Central memory CD8-positive, alpha-beta T cell (primary cell): ENCODE results near the gene NOL4L.
"Not testable (repeated sequence)": the region's sequence is repeated elsewhere in the genome, so short reads cannot be mapped to it uniquely, and the experiment has no call there.

ENCODE experiments used
- ATAC-seq: fragments of 150-1000 bp; cut with Tn5 transposase; replicated peaks from 2 replicates; pipeline ENCODE4 v1.10.0; 2022; ENCODE audit warnings: mild to moderate bottlenecking, moderate FRiP score, moderate number of reproducible peaks; ENCODE audit not compliant: poor library complexity, severe bottlenecking; ENCODE audit errors: extremely low read depth
- DNase-seq, 2 donors: peaks; one replicate each; pipeline ENCODE4 v3.0.0; 2021; ENCODE audit warnings: low spot score in 2 of 2
- H3K27ac Mint-ChIP-seq: one replicate; pipeline ENCODE4 v1.8.0; 2022; ENCODE audit warnings: low read depth, mild to moderate bottlenecking, moderate library complexity, mixed read lengths
- H3K27me3 Mint-ChIP-seq: one replicate; pipeline ENCODE4 v1.8.0; 2022; ENCODE audit warnings: mixed read lengths
- H3K36me3 Mint-ChIP-seq: one replicate; pipeline ENCODE4 v1.8.0; 2022; ENCODE audit warnings: mild to moderate bottlenecking, moderate library complexity, mixed read lengths; ENCODE audit not compliant: insufficient read depth
- H3K4me1 Mint-ChIP-seq: one replicate; pipeline ENCODE4 v1.8.0; 2022; ENCODE audit warnings: mixed read lengths
- H3K4me3 Mint-ChIP-seq: one replicate; pipeline ENCODE4 v1.8.0; 2022; ENCODE audit warnings: mild to moderate bottlenecking, moderate library complexity, mixed read lengths
- H3K9me3 Mint-ChIP-seq: one replicate; pipeline ENCODE4 v1.8.0; 2022; ENCODE audit warnings: mixed read lengths

Gene NOL4L

GRCh38 chr20:32583581-32584070 is 1.5 kb downstream of the NOL4L start:
- Mint-ChIP-seq H3K4me1 (peaks cover 59% of the 10 kb centered on the region), H3K27ac (no peak overlapping the region), H3K9me3 (no peaks in the 10 kb centered on the region), H3K4me3 (peak overlapping the region; percentile 84), H3K27me3 (no peaks in the 10 kb centered on the region), H3K36me3 (peaks cover 13% of the 10 kb centered on the region)
- DNase-seq (no peak), ATAC-seq (peak; percentile 13)

GRCh38 chr20:32582659-32583580 is 2.2 kb downstream of the NOL4L start:
- Mint-ChIP-seq H3K36me3 (peaks cover 13% of the 10 kb centered on the region), H3K4me3 (peak overlapping the region; percentile 74), H3K9me3 (no peaks in the 10 kb centered on the region), H3K4me1 (peaks cover 61% of the 10 kb centered on the region), H3K27me3 (no peaks in the 10 kb centered on the region), H3K27ac (peak overlapping the region; percentile 29)
- ATAC-seq (no peak), DNase-seq (no peak)

- Mint-ChIP-seq H3K27ac (peak overlapping the region; percentile 29), H3K27me3 (no peaks in the 10 kb centered on the region), H3K4me1 (peaks cover 58% of the 10 kb centered on the region), H3K36me3 (peaks cover 13% of the 10 kb centered on the region), H3K4me3 (peak overlapping the region; percentile 74), H3K9me3 (no peaks in the 10 kb centered on the region)
- DNase-seq = no peak
- ATAC-seq = no peak
Measured at GRCh38 chr20:32581839-32582658, 3.1 kb downstream of the NOL4L start.

GRCh38 chr20:32580970-32581838 is 3.9 kb downstream of the NOL4L start:
- no peaks in the 10 kb centered on the region for H3K27me3 Mint-ChIP-seq
- peaks cover 13% of the 10 kb centered on the region for H3K36me3 Mint-ChIP-seq
- peaks cover 50% of the 10 kb centered on the region for H3K4me1 Mint-ChIP-seq
- H3K27ac Mint-ChIP-seq = peak overlapping the region; percentile 55
- DNase-seq = no peak
- no peak for ATAC-seq
- H3K4me3 Mint-ChIP-seq = peak overlapping the region; percentile 74
- no peaks in the 10 kb centered on the region for H3K9me3 Mint-ChIP-seq

GRCh38 chr20:32580219-32580969 is 4.7 kb downstream of the NOL4L start:
- H3K4me3 Mint-ChIP-seq = peak overlapping the region; percentile 74
- peaks cover 7% of the 10 kb centered on the region for H3K36me3 Mint-ChIP-seq
- peak overlapping the region; percentile 55 for H3K27ac Mint-ChIP-seq
- no peak for ATAC-seq
- no peaks in the 10 kb centered on the region for H3K9me3 Mint-ChIP-seq
- H3K4me1 Mint-ChIP-seq = peaks cover 42% of the 10 kb centered on the region
- H3K27me3 Mint-ChIP-seq = no peaks in the 10 kb centered on the region
- no peak for DNase-seq

- Mint-ChIP-seq H3K27me3 (no peaks in the 10 kb centered on the region), H3K4me3 (no peak overlapping the region), H3K4me1 (peaks cover 44% of the 10 kb centered on the region), H3K36me3 (peaks cover 3% of the 10 kb centered on the region), H3K9me3 (no peaks in the 10 kb centered on the region), H3K27ac (no peak overlapping the region)
- ATAC-seq = no peak
- no peak for DNase-seq
Measured at GRCh38 chr20:32578840-32579390, 6.2 kb downstream of the NOL4L start.

GRCh38 chr20:32578062-32578461 is 7.1 kb downstream of the NOL4L start:
- not testable (repeated sequence) for H3K9me3 Mint-ChIP-seq, ATAC-seq, DNase-seq, H3K27me3 Mint-ChIP-seq, H3K36me3 Mint-ChIP-seq
- Mint-ChIP-seq H3K4me1 (peaks cover 49% of the 10 kb centered on the region), H3K27ac (peak overlapping the region; percentile 45), H3K4me3 (peak overlapping the region; percentile 28)

- H3K4me3 Mint-ChIP-seq = peak overlapping the region; percentile 28
- H3K36me3 Mint-ChIP-seq = peaks cover 2% of the 10 kb centered on the region
- no peaks in the 10 kb centered on the region for H3K27me3 Mint-ChIP-seq
- no peak for DNase-seq
- ATAC-seq = no peak
- peaks cover 52% of the 10 kb centered on the region for H3K4me1 Mint-ChIP-seq
- H3K9me3 Mint-ChIP-seq = no peaks in the 10 kb centered on the region
- H3K27ac Mint-ChIP-seq = peak overlapping the region; percentile 45
Measured at GRCh38 chr20:32577657-32578056, 7.5 kb downstream of the NOL4L start.

GRCh38 chr20:32577023-32577422 is 8.1 kb downstream of the NOL4L start:
- Mint-ChIP-seq H3K4me3 (no peak overlapping the region), H3K27me3 (no peaks in the 10 kb centered on the region), H3K4me1 (peaks cover 54% of the 10 kb centered on the region), H3K36me3 (peaks cover 2% of the 10 kb centered on the region), H3K27ac (no peak overlapping the region), H3K9me3 (no peaks in the 10 kb centered on the region)
- ATAC-seq (no peak), DNase-seq (no peak)

GRCh38 chr20:32576560-32576959 is 8.6 kb downstream of the NOL4L start:
- Mint-ChIP-seq H3K9me3 (no peaks in the 10 kb centered on the region), H3K4me1 (peaks cover 54% of the 10 kb centered on the region), H3K36me3 (no peaks in the 10 kb centered on the region), H3K4me3 (no peak overlapping the region), H3K27me3 (no peaks in the 10 kb centered on the region), H3K27ac (no peak overlapping the region)
- no peak for DNase-seq
- no peak for ATAC-seq

GRCh38 chr20:32575805-32576204 is 9.3 kb downstream of the NOL4L start:
- H3K36me3 Mint-ChIP-seq = no peaks in the 10 kb centered on the region
- DNase-seq = no peak
- H3K27me3 Mint-ChIP-seq = no peaks in the 10 kb centered on the region
- no peak overlapping the region for H3K4me3 Mint-ChIP-seq
- no peak overlapping the region for H3K27ac Mint-ChIP-seq
- peaks cover 50% of the 10 kb centered on the region for H3K4me1 Mint-ChIP-seq
- no peaks in the 10 kb centered on the region for H3K9me3 Mint-ChIP-seq
- ATAC-seq = no peak
